ENCODE results near the gene STARD13. TPM values are rescaled to one million over a fixed set of nuclear protein-coding genes. Genes with fewer than 3 reads are reported as not detected.

Gene STARD13, protein sequence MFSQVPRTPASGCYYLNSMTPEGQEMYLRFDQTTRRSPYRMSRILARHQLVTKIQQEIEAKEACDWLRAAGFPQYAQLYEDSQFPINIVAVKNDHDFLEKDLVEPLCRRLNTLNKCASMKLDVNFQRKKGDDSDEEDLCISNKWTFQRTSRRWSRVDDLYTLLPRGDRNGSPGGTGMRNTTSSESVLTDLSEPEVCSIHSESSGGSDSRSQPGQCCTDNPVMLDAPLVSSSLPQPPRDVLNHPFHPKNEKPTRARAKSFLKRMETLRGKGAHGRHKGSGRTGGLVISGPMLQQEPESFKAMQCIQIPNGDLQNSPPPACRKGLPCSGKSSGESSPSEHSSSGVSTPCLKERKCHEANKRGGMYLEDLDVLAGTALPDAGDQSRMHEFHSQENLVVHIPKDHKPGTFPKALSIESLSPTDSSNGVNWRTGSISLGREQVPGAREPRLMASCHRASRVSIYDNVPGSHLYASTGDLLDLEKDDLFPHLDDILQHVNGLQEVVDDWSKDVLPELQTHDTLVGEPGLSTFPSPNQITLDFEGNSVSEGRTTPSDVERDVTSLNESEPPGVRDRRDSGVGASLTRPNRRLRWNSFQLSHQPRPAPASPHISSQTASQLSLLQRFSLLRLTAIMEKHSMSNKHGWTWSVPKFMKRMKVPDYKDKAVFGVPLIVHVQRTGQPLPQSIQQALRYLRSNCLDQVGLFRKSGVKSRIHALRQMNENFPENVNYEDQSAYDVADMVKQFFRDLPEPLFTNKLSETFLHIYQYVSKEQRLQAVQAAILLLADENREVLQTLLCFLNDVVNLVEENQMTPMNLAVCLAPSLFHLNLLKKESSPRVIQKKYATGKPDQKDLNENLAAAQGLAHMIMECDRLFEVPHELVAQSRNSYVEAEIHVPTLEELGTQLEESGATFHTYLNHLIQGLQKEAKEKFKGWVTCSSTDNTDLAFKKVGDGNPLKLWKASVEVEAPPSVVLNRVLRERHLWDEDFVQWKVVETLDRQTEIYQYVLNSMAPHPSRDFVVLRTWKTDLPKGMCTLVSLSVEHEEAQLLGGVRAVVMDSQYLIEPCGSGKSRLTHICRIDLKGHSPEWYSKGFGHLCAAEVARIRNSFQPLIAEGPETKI
- total RNA-seq: under 1 TPM; 0.30 to 0.31 TPM

DNA sequence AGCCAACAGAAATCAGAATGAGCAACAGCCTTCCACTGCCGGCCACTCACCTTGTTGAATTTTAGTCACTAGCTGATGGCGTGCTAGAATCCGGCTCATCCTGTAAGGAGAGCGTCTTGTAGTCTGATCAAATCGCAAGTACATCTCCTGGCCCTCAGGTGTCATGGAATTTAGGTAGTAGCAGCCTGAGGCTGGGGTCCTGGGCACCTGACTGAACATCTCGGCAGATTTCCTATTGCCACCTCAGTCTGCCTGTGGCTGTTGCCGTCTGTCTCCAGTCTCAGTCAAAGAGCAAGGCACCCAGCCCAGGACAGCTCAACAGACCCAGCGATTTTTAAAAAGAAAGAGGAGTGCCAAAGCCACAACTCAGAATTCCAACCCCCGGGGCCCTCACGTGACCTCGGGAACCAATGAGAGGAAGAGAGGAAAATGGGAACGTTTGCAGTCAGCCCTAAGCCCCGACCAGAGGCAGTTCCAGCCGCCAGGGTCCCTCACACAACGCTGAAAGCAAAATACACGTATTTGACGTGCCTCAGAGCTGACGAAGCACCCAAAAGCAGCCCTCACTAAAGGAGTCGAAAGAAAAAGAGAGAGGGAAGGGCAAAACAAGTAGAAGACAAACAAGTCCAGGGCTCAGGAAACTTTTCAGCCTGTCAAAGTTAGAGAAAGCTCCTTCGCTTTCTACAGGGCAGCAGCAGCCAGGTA lies at the start of gene STARD13:
Gene STARD13, minus strand, starts transcription at position 336 of the 705 bp plus-strand sequence. Its CDS starts 117 bp downstream, at position 219.
- CTCF ChIA-PET: interaction anchor here (0.9 to 1.0 kb wide), 2 partner anchors 14 to 459 kb away, joined by 3 read pairs; no protein-coding TSS in a partner anchor
- H3K27me3 Mint-ChIP-seq (ENCODE audit: low read depth): peaks cover 53% of the 10 kb centered on the region
- no peaks in the 10 kb centered on the region for H3K9me3 Mint-ChIP-seq
- intact Hi-C loops (cut with micrococcal nuclease): loop anchor here (1.0 kb wide), 1 partner anchor 257 kb away; no protein-coding TSS in a partner anchor
- H3K4me1 Mint-ChIP-seq (ENCODE audit: low read depth): peaks cover 14% of the 10 kb centered on the region
- DNase-seq: peak; percentile 27
- H3K36me3 Mint-ChIP-seq (ENCODE audit: low read depth): no peaks in the 10 kb centered on the region
- no peak within 1 kb of the TSS for H3K27ac Mint-ChIP-seq
- peak within 1 kb of the TSS; percentile 73 for H3K4me3 Mint-ChIP-seq

DNA sequence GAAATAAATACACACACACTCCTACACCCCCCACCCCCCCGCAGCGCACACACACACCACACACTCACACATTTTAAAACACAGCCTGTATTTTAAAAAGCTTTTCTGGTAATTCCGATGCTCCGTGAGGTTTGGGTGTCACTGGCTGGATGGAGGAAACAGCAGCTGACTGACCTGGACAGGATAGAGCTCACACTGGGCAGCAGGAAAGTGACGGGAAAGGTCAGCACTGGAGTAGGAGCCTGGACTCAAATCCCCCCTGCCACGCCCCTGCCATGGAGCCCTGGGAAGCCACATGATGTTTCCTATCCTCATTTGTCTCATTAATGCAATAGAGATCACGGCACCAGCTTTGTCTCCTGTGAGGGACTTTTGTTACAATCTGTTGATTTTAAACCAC lies 49.3 kb upstream of the STARD13 start:
- Mint-ChIP-seq H3K4me1 (ENCODE audit: low read depth) (no peaks in the 10 kb centered on the region), H3K9me3 (no peaks in the 10 kb centered on the region), H3K27me3 (ENCODE audit: low read depth) (peaks cover 5% of the 10 kb centered on the region), H3K36me3 (ENCODE audit: low read depth) (no peaks in the 10 kb centered on the region), H3K27ac (no peak overlapping the region), H3K4me3 (no peak overlapping the region)
- CTCF ChIA-PET: no interaction called here
- no peak for DNase-seq
- intact Hi-C loops (cut with micrococcal nuclease): no loop called here

DNA sequence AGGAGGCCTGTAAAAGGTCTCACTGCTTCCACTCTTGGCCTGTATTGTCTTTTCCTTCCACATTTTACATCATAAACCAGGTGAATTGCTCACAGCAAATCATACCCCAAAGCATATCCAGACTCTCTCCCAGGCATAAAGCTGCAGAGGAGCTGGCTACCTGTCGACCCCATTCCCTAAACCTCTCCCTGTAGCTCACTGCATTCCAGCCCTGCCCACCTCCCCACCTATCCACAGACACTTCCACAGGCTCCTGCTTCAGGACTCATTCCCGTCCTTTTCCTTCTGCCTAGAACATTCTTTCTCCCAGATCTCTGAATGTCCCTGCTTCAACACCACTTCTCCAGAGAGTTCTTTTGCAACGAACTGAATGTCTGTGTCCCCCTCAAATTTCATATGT lies 46.4 kb upstream of the STARD13 start:
- H3K9me3 Mint-ChIP-seq: no peaks in the 10 kb centered on the region
- no peak overlapping the region for H3K27ac Mint-ChIP-seq
- peaks cover 5% of the 10 kb centered on the region for H3K27me3 Mint-ChIP-seq (ENCODE audit: low read depth)
- CTCF ChIA-PET: no interaction called here
- no peak overlapping the region for H3K4me3 Mint-ChIP-seq
- H3K36me3 Mint-ChIP-seq (ENCODE audit: low read depth): no peaks in the 10 kb centered on the region
- no peak for DNase-seq
- intact Hi-C loops (cut with micrococcal nuclease): no loop called here
- H3K4me1 Mint-ChIP-seq (ENCODE audit: low read depth): no peaks in the 10 kb centered on the region

DNA sequence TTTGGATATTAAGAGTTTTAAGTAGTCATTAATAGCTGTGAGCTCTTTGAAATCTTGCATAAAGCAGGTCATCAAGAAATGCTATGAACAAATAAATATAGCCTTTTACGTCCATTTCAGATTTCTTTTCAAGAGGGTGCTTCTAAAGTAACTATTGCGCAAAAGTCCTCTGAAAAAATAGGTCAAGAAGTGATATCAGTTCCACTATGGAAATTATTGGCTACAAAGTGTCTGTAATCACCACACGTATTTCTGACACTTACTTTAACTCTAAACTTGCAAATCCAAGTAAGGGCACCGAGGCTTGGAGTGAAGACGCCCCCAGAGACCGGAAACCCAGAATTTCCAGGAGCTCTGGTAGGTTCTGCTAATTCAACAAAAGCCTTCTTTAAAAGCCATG lies 44.9 kb upstream of the STARD13 start:
- Mint-ChIP-seq H3K27me3 (ENCODE audit: low read depth) (peaks cover 5% of the 10 kb centered on the region), H3K27ac (no peak overlapping the region), H3K9me3 (no peaks in the 10 kb centered on the region), H3K4me3 (no peak overlapping the region), H3K36me3 (ENCODE audit: low read depth) (no peaks in the 10 kb centered on the region), H3K4me1 (ENCODE audit: low read depth) (no peaks in the 10 kb centered on the region)
- CTCF ChIA-PET: no interaction called here
- intact Hi-C loops (cut with micrococcal nuclease): no loop called here
- DNase-seq: no peak

DNA sequence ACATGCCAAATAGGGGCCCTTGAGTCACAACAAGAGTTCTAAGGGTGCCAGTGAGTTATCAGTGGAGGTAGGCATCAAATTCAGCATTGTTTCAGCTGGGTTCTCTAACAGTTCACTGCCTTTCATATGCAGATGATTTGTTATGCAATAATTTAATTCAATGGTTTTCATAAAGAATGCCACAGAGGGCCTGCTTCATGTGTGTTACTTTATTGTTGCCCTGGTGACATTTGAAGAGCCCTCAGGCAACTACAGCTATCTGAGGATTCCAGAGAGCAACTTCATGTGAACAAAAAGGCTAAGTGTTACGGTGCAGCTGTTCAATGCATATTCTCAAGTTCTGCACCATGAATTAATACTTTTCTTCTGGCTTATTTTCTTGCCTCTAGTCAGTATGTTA lies 43.1 kb upstream of the STARD13 start:
- Mint-ChIP-seq H3K9me3 (no peaks in the 10 kb centered on the region), H3K4me3 (no peak overlapping the region), H3K4me1 (ENCODE audit: low read depth) (no peaks in the 10 kb centered on the region), H3K27ac (no peak overlapping the region), H3K27me3 (ENCODE audit: low read depth) (peaks cover 5% of the 10 kb centered on the region), H3K36me3 (ENCODE audit: low read depth) (no peaks in the 10 kb centered on the region)
- CTCF ChIA-PET: no interaction called here
- intact Hi-C loops (cut with micrococcal nuclease): no loop called here
- DNase-seq: no peak

DNA sequence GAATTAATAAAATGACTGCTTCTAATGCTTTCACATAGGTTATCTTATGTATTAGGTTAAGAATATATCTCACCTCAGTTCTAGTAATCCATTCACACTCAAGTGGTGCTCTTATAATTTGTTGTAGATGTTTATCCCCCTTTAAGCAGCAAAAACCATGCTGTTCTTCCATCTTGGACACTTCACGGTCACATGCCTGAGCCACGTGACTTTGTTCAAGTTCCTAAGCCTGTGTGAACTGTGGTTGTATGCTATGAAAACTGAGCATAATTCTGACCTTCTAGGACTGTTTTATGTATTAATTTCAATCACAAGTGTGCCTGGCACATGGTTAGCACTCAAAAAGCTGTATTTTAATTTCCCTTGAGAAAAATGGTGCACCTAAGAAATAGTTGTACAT lies 41.2 kb upstream of the STARD13 start:
- H3K27ac Mint-ChIP-seq: no peak overlapping the region
- DNase-seq: no peak
- no peak overlapping the region for H3K4me3 Mint-ChIP-seq
- H3K27me3 Mint-ChIP-seq (ENCODE audit: low read depth): peaks cover 2% of the 10 kb centered on the region
- H3K9me3 Mint-ChIP-seq: no peaks in the 10 kb centered on the region
- H3K36me3 Mint-ChIP-seq (ENCODE audit: low read depth): no peaks in the 10 kb centered on the region
- H3K4me1 Mint-ChIP-seq (ENCODE audit: low read depth): no peaks in the 10 kb centered on the region
- CTCF ChIA-PET: no interaction called here
- intact Hi-C loops (cut with micrococcal nuclease): no loop called here

DNA sequence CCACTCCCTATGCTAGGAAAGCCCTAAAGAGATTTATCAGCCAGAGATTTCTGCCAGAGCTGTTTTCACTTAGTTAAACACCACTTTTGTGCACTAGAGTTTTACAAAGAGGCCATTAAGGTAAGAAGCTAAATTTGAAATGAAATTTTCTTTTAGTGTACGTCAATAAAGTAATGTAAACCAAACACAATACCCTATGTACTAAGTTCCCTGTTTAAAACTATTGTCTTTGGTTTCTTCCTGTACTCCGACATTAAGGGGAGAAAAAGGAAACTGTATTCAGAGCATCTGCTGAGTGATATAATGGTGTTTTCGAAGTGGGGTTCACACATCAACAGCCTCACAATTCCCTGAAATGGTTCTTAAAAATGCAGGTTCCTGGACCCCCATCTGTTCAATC lies 40.7 kb upstream of the STARD13 start:
- H3K27ac Mint-ChIP-seq: no peak overlapping the region
- no peaks in the 10 kb centered on the region for H3K4me1 Mint-ChIP-seq (ENCODE audit: low read depth)
- intact Hi-C loops (cut with micrococcal nuclease): no loop called here
- CTCF ChIA-PET: no interaction called here
- DNase-seq: no peak
- no peak overlapping the region for H3K4me3 Mint-ChIP-seq
- H3K9me3 Mint-ChIP-seq: no peaks in the 10 kb centered on the region
- no peaks in the 10 kb centered on the region for H3K27me3 Mint-ChIP-seq (ENCODE audit: low read depth)
- H3K36me3 Mint-ChIP-seq (ENCODE audit: low read depth): no peaks in the 10 kb centered on the region

DNA sequence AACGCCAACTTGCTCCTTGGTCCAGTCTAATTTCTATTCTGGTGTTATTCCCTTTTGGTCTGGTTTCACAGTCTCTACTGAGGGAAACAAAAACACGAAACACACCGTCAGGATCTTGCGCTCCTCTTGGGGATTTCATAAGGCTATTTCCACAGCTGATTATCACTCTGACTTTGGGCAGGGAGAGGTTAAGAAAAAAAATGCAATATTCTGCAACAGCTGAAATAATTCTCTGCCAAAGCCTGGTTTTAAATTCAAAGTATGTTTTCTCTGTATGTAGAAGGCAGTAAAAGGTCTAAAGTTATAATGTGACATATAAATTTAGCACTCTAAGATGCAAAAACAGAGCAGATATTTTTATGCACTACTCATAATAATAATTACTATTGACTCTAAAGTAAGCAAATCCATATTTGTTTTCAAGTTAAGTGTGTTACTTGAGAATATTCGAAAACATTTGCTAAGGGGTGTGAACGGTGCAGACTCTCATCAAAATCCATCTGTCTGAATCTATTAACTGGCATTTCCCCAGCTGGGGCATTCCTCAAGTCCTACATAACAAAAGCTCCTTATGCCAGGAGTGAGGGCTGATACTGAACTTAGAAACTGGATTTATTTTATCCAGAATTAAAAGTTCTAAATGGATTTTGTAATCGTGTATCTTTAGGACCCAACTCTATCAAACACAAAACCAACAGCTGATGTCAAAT lies 38.4 kb upstream of the STARD13 start:
- Mint-ChIP-seq H3K36me3 (ENCODE audit: low read depth) (no peaks in the 10 kb centered on the region), H3K27ac (no peak overlapping the region), H3K4me1 (ENCODE audit: low read depth) (no peaks in the 10 kb centered on the region), H3K9me3 (no peaks in the 10 kb centered on the region), H3K27me3 (ENCODE audit: low read depth) (no peaks in the 10 kb centered on the region), H3K4me3 (no peak overlapping the region)
- no peak for DNase-seq
- intact Hi-C loops (cut with micrococcal nuclease): no loop called here
- CTCF ChIA-PET: no interaction called here

DNA sequence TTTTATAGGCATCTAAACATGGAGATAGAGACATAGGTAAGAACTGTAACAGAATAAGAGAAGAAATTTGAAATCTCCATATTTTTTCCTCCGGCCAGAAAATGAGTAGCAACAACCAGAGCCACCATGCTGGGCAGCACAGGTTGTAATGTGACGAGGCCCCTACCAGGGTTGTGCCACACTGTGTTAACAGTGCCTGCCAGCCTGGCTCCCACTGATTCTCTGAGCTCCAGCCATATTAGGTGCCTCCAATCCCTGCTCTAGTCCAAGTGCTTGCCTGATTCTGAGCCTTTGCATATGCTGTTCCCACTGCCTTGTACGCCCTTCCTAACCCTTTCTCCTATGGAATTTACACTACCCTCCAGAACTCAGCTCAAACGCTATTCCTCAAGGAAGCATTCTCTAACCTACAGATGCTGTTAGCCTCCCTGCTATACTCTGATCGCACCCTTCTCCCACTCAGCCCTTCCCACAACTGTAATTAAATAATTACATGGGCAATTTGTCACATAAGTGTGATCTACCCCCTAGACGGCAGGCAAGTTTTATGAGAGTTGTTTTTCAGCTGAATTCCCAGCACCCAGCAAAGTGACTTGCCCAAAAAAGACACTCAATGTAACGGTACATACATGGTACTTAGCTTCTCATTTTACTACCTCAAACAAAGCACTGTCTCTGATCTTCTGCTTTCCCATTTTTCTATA lies 37.6 kb upstream of the STARD13 start:
- DNase-seq: no peak
- no peaks in the 10 kb centered on the region for H3K4me1 Mint-ChIP-seq (ENCODE audit: low read depth)

DNA sequence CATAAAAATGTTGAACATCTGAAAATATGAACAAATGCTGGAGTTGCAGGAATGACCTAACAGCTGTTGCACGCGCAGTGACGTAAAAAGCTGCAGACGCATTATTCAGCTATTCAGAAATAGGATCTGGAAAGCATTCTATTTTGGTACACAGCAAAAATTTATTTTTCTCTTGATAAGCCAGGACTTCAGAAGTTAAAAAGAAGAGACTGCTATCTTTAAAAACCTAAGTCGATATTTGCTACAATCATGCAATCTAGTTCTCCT lies 36.9 kb upstream of the STARD13 start:
- Mint-ChIP-seq H3K27ac (no peak overlapping the region), H3K4me1 (ENCODE audit: low read depth) (no peaks in the 10 kb centered on the region), H3K9me3 (no peaks in the 10 kb centered on the region), H3K27me3 (ENCODE audit: low read depth) (peaks cover 3% of the 10 kb centered on the region), H3K36me3 (ENCODE audit: low read depth) (no peaks in the 10 kb centered on the region), H3K4me3 (no peak overlapping the region)
- DNase-seq: no peak
- intact Hi-C loops (cut with micrococcal nuclease): no loop called here
- CTCF ChIA-PET: no interaction called here

More for the DNA sequence above, 37.6 kb upstream of the STARD13 start:
- intact Hi-C loops (cut with micrococcal nuclease): no loop called here
- CTCF ChIA-PET: no interaction called here
- Mint-ChIP-seq H3K9me3 (no peaks in the 10 kb centered on the region), H3K4me3 (no peak overlapping the region), H3K36me3 (ENCODE audit: low read depth) (no peaks in the 10 kb centered on the region), H3K27ac (no peak overlapping the region), H3K27me3 (ENCODE audit: low read depth) (peaks cover 3% of the 10 kb centered on the region)

DNA sequence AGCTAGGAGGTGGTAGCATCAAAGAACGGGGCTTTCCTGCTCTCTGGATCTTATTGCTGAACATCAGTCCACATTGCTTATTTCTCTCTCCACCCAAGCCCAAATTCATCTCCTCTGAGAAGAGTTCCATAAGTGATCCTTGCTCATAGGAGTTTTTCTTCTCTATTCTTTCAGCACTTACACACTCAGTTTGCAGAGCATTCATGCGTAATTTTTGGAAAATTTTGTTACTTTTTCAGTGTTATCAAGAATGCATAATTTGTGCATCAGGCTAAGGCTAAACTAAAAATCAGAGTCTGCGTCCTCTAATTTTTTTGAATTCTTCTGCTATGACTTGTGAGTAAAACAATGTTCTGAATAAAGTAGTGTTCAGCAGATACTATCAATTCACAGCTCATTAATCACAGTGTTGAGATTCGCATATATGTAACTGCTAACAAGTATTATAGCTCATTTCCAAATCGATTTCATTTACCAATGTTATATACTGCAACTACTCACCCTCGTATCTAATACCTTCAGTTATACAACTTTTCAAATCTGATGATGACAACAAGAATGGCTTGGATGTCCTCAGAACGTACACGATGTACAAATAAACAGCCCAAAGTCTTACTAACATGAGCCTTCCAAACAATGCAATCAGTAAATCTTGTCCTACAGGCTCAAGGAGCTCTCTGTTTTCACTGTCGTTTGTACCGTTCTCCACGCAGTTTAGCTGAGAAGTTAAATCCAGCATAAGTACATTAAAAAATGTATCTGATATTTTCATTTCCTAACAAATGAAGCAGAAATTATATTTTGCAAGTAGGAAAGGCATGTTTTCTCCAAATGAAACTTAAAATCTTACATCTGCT lies 36.4 kb upstream of the STARD13 start:
- Mint-ChIP-seq H3K9me3 (no peaks in the 10 kb centered on the region), H3K4me3 (no peak overlapping the region), H3K27ac (no peak overlapping the region), H3K27me3 (ENCODE audit: low read depth) (peaks cover 9% of the 10 kb centered on the region), H3K36me3 (ENCODE audit: low read depth) (no peaks in the 10 kb centered on the region), H3K4me1 (ENCODE audit: low read depth) (no peaks in the 10 kb centered on the region)
- no peak for DNase-seq
- intact Hi-C loops (cut with micrococcal nuclease): no loop called here
- CTCF ChIA-PET: no interaction called here
